ENCODE measurements around the gene ZNF740. TPM values are rescaled to one million over a fixed set of nuclear protein-coding genes. Genes with fewer than 3 reads are reported as not detected.

Gene ZNF740
- total RNA-seq, 1 donor from 2014 or later = 38.4 TPM

GRCh38 chr12:53170215-53170614 is 10.3 kb upstream of the ZNF740 start:
- H3K27me3 ChIP-seq = peaks cover 26% of the 10 kb centered on the region
- peaks cover 8% of the 10 kb centered on the region for H4K20me1 ChIP-seq (ENCODE audit: low read depth)
- Mint-ChIP-seq H3K4me3 (no peak overlapping the region), H3K27ac (no peak overlapping the region), H3K36me3 (peaks cover 3% of the 10 kb centered on the region), H3K4me1 (peaks cover 6% of the 10 kb centered on the region), H3K9me3 (no peaks in the 10 kb centered on the region), H3K27me3 (ENCODE audit: insufficient read depth, low read depth) (peaks cover 6% of the 10 kb centered on the region)
- DNase-seq (ENCODE audit: low spot score) = no peak
- no peak overlapping the region for H3K4me2 ChIP-seq
- TF ChIP-seq, protein P1, sequence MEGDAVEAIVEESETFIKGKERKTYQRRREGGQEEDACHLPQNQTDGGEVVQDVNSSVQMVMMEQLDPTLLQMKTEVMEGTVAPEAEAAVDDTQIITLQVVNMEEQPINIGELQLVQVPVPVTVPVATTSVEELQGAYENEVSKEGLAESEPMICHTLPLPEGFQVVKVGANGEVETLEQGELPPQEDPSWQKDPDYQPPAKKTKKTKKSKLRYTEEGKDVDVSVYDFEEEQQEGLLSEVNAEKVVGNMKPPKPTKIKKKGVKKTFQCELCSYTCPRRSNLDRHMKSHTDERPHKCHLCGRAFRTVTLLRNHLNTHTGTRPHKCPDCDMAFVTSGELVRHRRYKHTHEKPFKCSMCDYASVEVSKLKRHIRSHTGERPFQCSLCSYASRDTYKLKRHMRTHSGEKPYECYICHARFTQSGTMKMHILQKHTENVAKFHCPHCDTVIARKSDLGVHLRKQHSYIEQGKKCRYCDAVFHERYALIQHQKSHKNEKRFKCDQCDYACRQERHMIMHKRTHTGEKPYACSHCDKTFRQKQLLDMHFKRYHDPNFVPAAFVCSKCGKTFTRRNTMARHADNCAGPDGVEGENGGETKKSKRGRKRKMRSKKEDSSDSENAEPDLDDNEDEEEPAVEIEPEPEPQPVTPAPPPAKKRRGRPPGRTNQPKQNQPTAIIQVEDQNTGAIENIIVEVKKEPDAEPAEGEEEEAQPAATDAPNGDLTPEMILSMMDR (IDR thresholded peaks at IDR 0.05) = no peak
- TF ChIP-seq EZH2 (IDR thresholded peaks at IDR 0.05) = no peak
- TF ChIP-seq EZH2phosphoT487 (IDR thresholded peaks at IDR 0.05) = no peak
- no peaks in the 10 kb centered on the region for H3K36me3 ChIP-seq
- H3K4me1 ChIP-seq = peaks cover 6% of the 10 kb centered on the region
- peaks cover 10% of the 10 kb centered on the region for H3F3A ChIP-seq (ENCODE audit: low read depth)
- H3K79me2 ChIP-seq (ENCODE audit: low read depth) = no peaks in the 10 kb centered on the region
- no peak overlapping the region for H3K9ac ChIP-seq
- H3K27ac ChIP-seq = no peak overlapping the region
- H2AFZ ChIP-seq (replicated peaks) = no peak overlapping the region
- H3K4me3 ChIP-seq = no peak overlapping the region
- no peaks in the 10 kb centered on the region for H3K9me3 ChIP-seq (ENCODE audit: low read depth)

DNA sequence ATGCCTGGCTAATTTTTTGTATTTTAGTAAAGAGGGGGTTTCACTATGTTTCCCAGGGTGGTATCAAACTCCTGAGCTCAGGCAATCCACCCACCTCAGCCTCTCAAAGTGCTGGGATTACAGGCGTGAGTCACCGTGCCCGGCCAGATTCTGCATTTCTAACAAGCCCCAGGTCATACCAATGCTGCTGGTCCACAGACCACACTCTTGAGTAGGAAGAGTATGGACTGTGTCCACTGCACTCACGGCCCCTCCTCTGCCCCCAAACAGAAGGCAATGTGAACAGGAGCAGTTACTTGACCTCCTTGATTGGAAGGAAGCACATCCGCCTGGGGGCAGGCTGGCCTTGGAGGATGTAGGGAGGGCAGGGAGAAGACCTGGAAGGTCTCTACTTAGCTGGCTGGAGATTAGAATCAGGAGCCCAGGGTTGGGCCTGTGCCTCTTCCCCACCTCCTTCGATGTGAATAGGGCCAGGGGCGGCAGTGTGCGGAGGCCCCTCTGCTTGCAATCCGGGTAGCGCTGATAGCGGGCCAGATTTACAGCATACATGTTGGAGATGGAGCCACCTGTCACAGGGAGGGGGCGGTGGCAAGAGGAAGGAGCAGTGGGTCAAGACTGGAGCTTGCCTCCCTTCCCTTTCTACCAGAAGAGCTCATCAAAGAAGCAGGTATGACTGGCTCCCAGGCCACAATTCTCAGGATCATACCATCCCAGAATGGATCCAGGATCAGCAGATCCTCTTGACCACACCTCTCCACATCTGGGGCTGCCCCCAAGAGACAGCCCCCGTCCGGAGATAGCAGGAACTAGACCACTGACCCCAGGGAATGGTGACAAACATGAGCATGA is 9.4 kb upstream of the ZNF740 start:
- Histone ChIP-seq H3K4me1 (peaks cover 12% of the 10 kb centered on the region), H3F3A (ENCODE audit: low read depth) (peaks cover 18% of the 10 kb centered on the region), H3K9ac (no peak overlapping the region), H3K27ac (no peak overlapping the region), H3K79me2 (ENCODE audit: low read depth) (no peaks in the 10 kb centered on the region), H3K27me3 (peaks cover 33% of the 10 kb centered on the region), H3K36me3 (no peaks in the 10 kb centered on the region), H2AFZ (replicated peaks) (no peak overlapping the region), H3K4me2 (no peak overlapping the region), H3K4me3 (no peak overlapping the region), H3K9me3 (ENCODE audit: low read depth) (no peaks in the 10 kb centered on the region), H4K20me1 (ENCODE audit: low read depth) (peaks cover 9% of the 10 kb centered on the region)
- Mint-ChIP-seq H3K27ac (no peak overlapping the region), H3K9me3 (no peaks in the 10 kb centered on the region), H3K4me1 (peaks cover 13% of the 10 kb centered on the region), H3K27me3 (ENCODE audit: insufficient read depth, low read depth) (peaks cover 6% of the 10 kb centered on the region), H3K4me3 (no peak overlapping the region), H3K36me3 (peaks cover 4% of the 10 kb centered on the region)
- DNase-seq (ENCODE audit: low spot score) = no peak
- TF ChIP-seq EZH2phosphoT487 (IDR thresholded peaks at IDR 0.05) (no peak), EZH2 (IDR thresholded peaks at IDR 0.05) (no peak)
- TF ChIP-seq, protein P1 (IDR thresholded peaks at IDR 0.05) = no peak

GRCh38 chr12:53171725-53172329 is 8.7 kb upstream of the ZNF740 start:
- Histone ChIP-seq H4K20me1 (ENCODE audit: low read depth) (peaks cover 9% of the 10 kb centered on the region), H3K79me2 (ENCODE audit: low read depth) (no peaks in the 10 kb centered on the region), H3K9ac (no peak overlapping the region), H3K4me2 (no peak overlapping the region), H3K27ac (no peak overlapping the region), H3K4me1 (peaks cover 12% of the 10 kb centered on the region), H3K27me3 (peaks cover 41% of the 10 kb centered on the region), H3F3A (ENCODE audit: low read depth) (peaks cover 18% of the 10 kb centered on the region), H3K9me3 (ENCODE audit: low read depth) (no peaks in the 10 kb centered on the region), H2AFZ (replicated peaks) (no peak overlapping the region), H3K4me3 (no peak overlapping the region), H3K36me3 (no peaks in the 10 kb centered on the region)
- Mint-ChIP-seq H3K27ac (no peak overlapping the region), H3K4me3 (no peak overlapping the region), H3K4me1 (peaks cover 13% of the 10 kb centered on the region), H3K36me3 (peaks cover 4% of the 10 kb centered on the region), H3K9me3 (no peaks in the 10 kb centered on the region), H3K27me3 (ENCODE audit: insufficient read depth, low read depth) (peaks cover 6% of the 10 kb centered on the region)
- TF ChIP-seq EZH2phosphoT487 (IDR thresholded peaks at IDR 0.05) = no peak
- TF ChIP-seq, protein P1 (IDR thresholded peaks at IDR 0.05) = no peak
- no peak for TF ChIP-seq EZH2 (IDR thresholded peaks at IDR 0.05)
- DNase-seq (ENCODE audit: low spot score) = no peak
